ENCODE data around the gene DCTN4.

DNA sequence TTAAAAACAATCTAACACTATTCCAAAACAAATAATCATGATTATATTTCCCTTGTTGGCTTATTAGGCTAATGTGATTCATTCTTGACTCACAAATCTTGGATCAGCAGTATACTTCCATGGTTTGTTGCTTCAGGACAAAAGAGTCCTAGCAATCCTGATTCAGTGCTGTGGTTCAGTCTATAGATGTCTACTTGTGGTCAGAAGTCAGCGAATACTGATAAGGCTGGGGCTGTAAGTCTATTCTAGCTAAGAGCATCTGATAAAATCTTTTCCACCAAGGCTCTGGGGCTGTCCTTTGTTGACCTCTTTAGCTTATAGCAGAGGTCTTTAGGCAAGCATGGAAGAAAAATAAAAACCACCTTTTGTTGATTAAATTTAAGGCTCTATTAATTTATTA, 15.3 kb upstream of the DCTN4 start:
- TF ChIP-seq, protein P1, sequence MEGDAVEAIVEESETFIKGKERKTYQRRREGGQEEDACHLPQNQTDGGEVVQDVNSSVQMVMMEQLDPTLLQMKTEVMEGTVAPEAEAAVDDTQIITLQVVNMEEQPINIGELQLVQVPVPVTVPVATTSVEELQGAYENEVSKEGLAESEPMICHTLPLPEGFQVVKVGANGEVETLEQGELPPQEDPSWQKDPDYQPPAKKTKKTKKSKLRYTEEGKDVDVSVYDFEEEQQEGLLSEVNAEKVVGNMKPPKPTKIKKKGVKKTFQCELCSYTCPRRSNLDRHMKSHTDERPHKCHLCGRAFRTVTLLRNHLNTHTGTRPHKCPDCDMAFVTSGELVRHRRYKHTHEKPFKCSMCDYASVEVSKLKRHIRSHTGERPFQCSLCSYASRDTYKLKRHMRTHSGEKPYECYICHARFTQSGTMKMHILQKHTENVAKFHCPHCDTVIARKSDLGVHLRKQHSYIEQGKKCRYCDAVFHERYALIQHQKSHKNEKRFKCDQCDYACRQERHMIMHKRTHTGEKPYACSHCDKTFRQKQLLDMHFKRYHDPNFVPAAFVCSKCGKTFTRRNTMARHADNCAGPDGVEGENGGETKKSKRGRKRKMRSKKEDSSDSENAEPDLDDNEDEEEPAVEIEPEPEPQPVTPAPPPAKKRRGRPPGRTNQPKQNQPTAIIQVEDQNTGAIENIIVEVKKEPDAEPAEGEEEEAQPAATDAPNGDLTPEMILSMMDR (conservative IDR thresholded peaks at IDR 0.05 in 1 of 2, IDR thresholded peaks at IDR 0.05 in 1 of 2; ENCODE audit: extremely low read depth in 1 of 2, insufficient read depth in 1 of 2, low read depth in 1 of 2, low read length in 2 of 2), result no peak
- no peak for TF ChIP-seq EZH2 (IDR thresholded peaks at IDR 0.05; ENCODE audit: borderline replicate concordance, low read length)
